Ovary (tissue), 3 donors: ENCODE measurements around the gene SLX4.

Source experiments
- POLR2A ChIP-seq: fragments of 450-650 bp; IDR thresholded peaks from one replicate; pipeline ENCODE4 v1.6.1; 2017; ENCODE audit warnings: antibody characterized with exemption, mild to moderate bottlenecking, moderate library complexity
- TF ChIP-seq, protein P1 (sequence below), 3 donors: fragments of 450-650 bp in 2 of 3; fragments of 200-600 bp in 1 of 3; IDR thresholded peaks; one replicate each; pipeline versions ENCODE4 v1.5.1 to v1.8.0; 2016 to 2022; ENCODE audit warnings: antibody characterized with exemption in 3 of 3, mild to moderate bottlenecking in 1 of 3
- donor health status: DM: no; HTN: no; CAD: no.

DNA sequence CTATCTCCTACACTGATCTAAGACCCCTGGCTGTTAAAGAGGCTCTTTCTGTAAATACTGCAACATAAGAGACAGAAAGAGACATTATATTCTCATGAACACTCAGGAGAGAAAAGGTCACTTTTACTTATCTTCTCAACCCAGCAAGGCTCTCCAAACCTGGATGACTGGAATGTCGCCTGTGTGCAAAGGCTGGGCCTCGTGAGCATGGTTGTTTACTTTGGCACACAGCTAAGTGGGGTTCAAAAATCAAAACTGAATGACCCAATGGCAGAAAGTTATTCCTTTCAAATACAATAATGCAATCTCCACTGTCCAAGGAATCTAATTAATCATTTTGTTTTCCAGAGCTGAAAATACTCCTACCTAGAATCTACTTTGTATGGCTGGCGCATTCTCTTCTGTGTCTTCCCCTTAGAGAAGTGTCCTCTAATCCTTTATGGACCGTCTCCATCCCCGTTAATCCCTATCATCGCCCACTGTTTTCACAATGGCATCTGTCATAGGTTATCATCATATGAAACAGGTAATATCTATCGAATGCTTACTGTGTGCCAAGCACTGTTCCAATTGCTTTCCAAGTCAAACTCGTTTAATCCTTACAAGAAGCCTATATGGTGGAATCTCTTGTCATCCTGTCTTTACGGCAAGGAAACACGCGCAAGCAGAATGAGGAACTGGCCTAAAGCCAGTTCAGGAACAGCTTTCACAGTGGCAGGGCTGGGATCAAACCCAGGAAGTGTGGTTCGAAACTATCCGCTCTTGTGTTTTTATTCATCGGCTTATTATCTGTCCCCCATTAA, 1.3 kb downstream of the SLX4 start:
- TF ChIP-seq, protein P1, sequence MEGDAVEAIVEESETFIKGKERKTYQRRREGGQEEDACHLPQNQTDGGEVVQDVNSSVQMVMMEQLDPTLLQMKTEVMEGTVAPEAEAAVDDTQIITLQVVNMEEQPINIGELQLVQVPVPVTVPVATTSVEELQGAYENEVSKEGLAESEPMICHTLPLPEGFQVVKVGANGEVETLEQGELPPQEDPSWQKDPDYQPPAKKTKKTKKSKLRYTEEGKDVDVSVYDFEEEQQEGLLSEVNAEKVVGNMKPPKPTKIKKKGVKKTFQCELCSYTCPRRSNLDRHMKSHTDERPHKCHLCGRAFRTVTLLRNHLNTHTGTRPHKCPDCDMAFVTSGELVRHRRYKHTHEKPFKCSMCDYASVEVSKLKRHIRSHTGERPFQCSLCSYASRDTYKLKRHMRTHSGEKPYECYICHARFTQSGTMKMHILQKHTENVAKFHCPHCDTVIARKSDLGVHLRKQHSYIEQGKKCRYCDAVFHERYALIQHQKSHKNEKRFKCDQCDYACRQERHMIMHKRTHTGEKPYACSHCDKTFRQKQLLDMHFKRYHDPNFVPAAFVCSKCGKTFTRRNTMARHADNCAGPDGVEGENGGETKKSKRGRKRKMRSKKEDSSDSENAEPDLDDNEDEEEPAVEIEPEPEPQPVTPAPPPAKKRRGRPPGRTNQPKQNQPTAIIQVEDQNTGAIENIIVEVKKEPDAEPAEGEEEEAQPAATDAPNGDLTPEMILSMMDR (IDR thresholded peaks at IDR 0.05), result no peak
- no peak for TF ChIP-seq POLR2A
